BLaER1 (cell line): ENCODE measurements around the gene KRT39.

Source experiments
- H3K27ac ChIP-seq: shearing (Covaris generic); formaldehyde crosslinking; 2 replicates; pipeline ENCODE4 v1.8.1; 2022
- H3K27me3 ChIP-seq: shearing (Covaris generic); formaldehyde crosslinking; 2 replicates; pipeline ENCODE4 v1.8.1; 2022
- H3K36me3 ChIP-seq: shearing (Covaris generic); formaldehyde crosslinking; 2 replicates; pipeline ENCODE4 v1.8.1; 2022
- H3K4me1 ChIP-seq: shearing (Covaris generic); formaldehyde crosslinking; 2 replicates; pipeline ENCODE4 v1.8.1; 2022
- H3K4me2 ChIP-seq: shearing (Covaris generic); formaldehyde crosslinking; 2 replicates; pipeline ENCODE4 v1.8.1; 2022
- H3K4me3 ChIP-seq: shearing (Covaris generic); formaldehyde crosslinking; 2 replicates; pipeline ENCODE4 v1.8.1; 2022
- H3K9ac ChIP-seq: shearing (Covaris generic); formaldehyde crosslinking; 2 replicates; pipeline ENCODE4 v1.8.1; 2022
- H3K9me3 ChIP-seq: shearing (Covaris generic); formaldehyde crosslinking; 2 replicates; pipeline ENCODE4 v1.8.1; 2022
- H4K20me1 ChIP-seq: shearing (Covaris generic); formaldehyde crosslinking; 2 replicates; pipeline ENCODE4 v1.8.1; 2022
- Cebpa-rat ChIP-seq: shearing (Covaris generic); IDR thresholded peaks from 2 replicates; pipeline ENCODE4 v1.8.1; 2022

KRT39 gene

GRCh38 chr17:40960144-40960543, 6.6 kb downstream of the KRT39 start:
- Histone ChIP-seq H3K9ac (no peak overlapping the region), H4K20me1 (no peaks in the 10 kb centered on the region), H3K9me3 (no peaks in the 10 kb centered on the region), H3K27ac (no peak overlapping the region), H3K4me1 (no peaks in the 10 kb centered on the region), H3K4me3 (no peak overlapping the region), H3K36me3 (no peaks in the 10 kb centered on the region), H3K4me2 (no peak overlapping the region), H3K27me3 (no peaks in the 10 kb centered on the region)
- TF ChIP-seq Cebpa-rat, result no peak

GRCh38 chr17:40958086-40958953, 8.4 kb downstream of the KRT39 start:
- Histone ChIP-seq H4K20me1 (no peaks in the 10 kb centered on the region), H3K4me3 (no peak overlapping the region), H3K36me3 (no peaks in the 10 kb centered on the region), H3K9ac (no peak overlapping the region), H3K4me2 (no peak overlapping the region), H3K27ac (no peak overlapping the region), H3K9me3 (no peaks in the 10 kb centered on the region), H3K27me3 (no peaks in the 10 kb centered on the region), H3K4me1 (no peaks in the 10 kb centered on the region)
- no peak for TF ChIP-seq Cebpa-rat

- no peak overlapping the region for H3K9ac ChIP-seq
- no peaks in the 10 kb centered on the region for H3K36me3 ChIP-seq
- H4K20me1 ChIP-seq, result no peaks in the 10 kb centered on the region
- H3K9me3 ChIP-seq, result no peaks in the 10 kb centered on the region
- H3K4me3 ChIP-seq, result no peak overlapping the region
- H3K4me2 ChIP-seq, result no peak overlapping the region
- no peak overlapping the region for H3K27ac ChIP-seq
- no peaks in the 10 kb centered on the region for H3K27me3 ChIP-seq
- no peaks in the 10 kb centered on the region for H3K4me1 ChIP-seq
- TF ChIP-seq Cebpa-rat, result no peak
These were observed 10.1 kb downstream of the KRT39 start for GRCh38 chr17:40956401-40957254.

- no peak overlapping the region for H3K4me3 ChIP-seq
- no peak overlapping the region for H3K27ac ChIP-seq
- H3K4me1 ChIP-seq, result no peaks in the 10 kb centered on the region
- H3K36me3 ChIP-seq, result no peaks in the 10 kb centered on the region
- H3K9me3 ChIP-seq, result no peaks in the 10 kb centered on the region
- H3K9ac ChIP-seq, result no peak overlapping the region
- TF ChIP-seq Cebpa-rat, result no peak
- no peaks in the 10 kb centered on the region for H4K20me1 ChIP-seq
- H3K27me3 ChIP-seq, result no peaks in the 10 kb centered on the region
- H3K4me2 ChIP-seq, result no peak overlapping the region
These were observed 12.9 kb downstream of the KRT39 start for GRCh38 chr17:40953881-40954280.

DNA sequence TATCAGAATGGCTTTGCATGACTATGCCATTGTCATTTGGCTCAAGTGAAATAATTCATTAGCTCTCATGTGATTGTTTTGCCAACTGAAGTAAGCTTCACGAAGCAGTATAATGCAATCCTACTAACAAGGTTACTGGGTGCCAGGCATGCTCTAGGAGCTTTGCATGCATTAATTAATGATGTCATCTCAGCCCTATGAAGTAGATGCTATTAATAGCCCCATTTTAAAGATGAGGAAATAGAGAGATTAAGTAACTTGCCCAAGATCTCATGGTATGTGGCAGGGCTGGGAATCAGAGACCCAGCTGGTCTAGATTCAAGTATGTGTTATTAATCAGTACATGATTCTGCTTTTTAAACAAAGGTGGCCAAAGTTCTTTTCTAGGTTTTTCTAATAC, 14.1 kb downstream of the KRT39 start:
- H3K27me3 ChIP-seq, result no peaks in the 10 kb centered on the region
- no peaks in the 10 kb centered on the region for H3K9me3 ChIP-seq
- no peaks in the 10 kb centered on the region for H3K36me3 ChIP-seq
- no peaks in the 10 kb centered on the region for H3K4me1 ChIP-seq
- no peak overlapping the region for H3K27ac ChIP-seq
- H4K20me1 ChIP-seq, result no peaks in the 10 kb centered on the region
- H3K9ac ChIP-seq, result no peak overlapping the region
- no peak overlapping the region for H3K4me2 ChIP-seq
- no peak for TF ChIP-seq Cebpa-rat
- H3K4me3 ChIP-seq, result no peak overlapping the region

DNA sequence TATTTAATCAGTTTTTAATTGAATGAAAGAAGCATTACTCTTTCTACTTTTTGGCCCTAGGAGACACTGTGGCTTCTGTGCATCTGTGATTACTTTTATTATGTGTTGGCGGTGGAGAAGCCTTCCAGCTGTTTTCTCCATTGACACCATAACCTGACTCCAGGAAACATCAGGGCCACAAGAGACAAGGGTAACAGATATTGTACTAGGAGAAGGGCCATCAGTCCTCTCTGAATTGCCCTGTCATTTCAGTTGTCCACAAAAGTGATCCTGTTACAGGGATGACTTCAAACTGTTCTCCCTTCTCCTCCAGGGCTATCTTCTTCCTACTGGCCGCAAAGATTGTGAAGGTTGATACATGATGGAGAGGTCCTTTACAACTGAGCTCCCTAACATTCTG, 14.6 kb downstream of the KRT39 start:
- H3K9me3 ChIP-seq, result no peaks in the 10 kb centered on the region
- H3K36me3 ChIP-seq, result no peaks in the 10 kb centered on the region
- H3K27me3 ChIP-seq, result no peaks in the 10 kb centered on the region
- H3K4me3 ChIP-seq, result no peak overlapping the region
- no peaks in the 10 kb centered on the region for H3K4me1 ChIP-seq
- H3K4me2 ChIP-seq, result no peak overlapping the region
- H3K27ac ChIP-seq, result no peak overlapping the region
- no peaks in the 10 kb centered on the region for H4K20me1 ChIP-seq
- TF ChIP-seq Cebpa-rat, result no peak
- H3K9ac ChIP-seq, result no peak overlapping the region

GRCh38 chr17:40951011-40951622, 15.6 kb downstream of the KRT39 start:
- H3K9me3 ChIP-seq, result no peaks in the 10 kb centered on the region
- TF ChIP-seq Cebpa-rat, result no peak
- H3K4me1 ChIP-seq, result no peaks in the 10 kb centered on the region
- H3K4me3 ChIP-seq, result no peak overlapping the region
- no peaks in the 10 kb centered on the region for H3K36me3 ChIP-seq
- H4K20me1 ChIP-seq, result no peaks in the 10 kb centered on the region
- H3K27ac ChIP-seq, result no peak overlapping the region
- H3K4me2 ChIP-seq, result no peak overlapping the region
- no peaks in the 10 kb centered on the region for H3K27me3 ChIP-seq
- no peak overlapping the region for H3K9ac ChIP-seq

DNA sequence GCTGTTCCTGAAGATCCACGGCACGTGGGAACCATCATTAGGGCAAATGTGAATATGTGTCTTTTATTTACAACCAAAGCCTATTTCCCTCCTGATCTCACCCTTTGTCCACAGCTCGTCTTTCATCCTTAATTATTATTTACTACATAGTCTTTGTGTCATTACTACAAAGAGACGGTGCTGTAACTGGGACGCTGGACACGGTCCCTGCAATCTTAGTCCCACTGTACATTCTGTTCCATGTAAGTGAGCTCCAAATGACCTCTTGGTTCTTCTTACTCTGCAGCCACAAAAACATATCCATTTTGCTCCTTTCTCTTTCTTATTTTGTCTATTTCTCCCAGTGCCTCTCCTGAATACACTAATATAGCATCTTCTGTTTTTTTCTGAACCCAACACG, 16.6 kb downstream of the KRT39 start:
- H3K4me2 ChIP-seq, result no peak overlapping the region
- H3K9me3 ChIP-seq, result no peaks in the 10 kb centered on the region
- H3K4me3 ChIP-seq, result no peak overlapping the region
- H3K36me3 ChIP-seq, result no peaks in the 10 kb centered on the region
- H3K27me3 ChIP-seq, result no peaks in the 10 kb centered on the region
- H3K9ac ChIP-seq, result no peak overlapping the region
- TF ChIP-seq Cebpa-rat, result no peak
- H3K4me1 ChIP-seq, result no peaks in the 10 kb centered on the region
- H3K27ac ChIP-seq, result no peak overlapping the region
- H4K20me1 ChIP-seq, result no peaks in the 10 kb centered on the region

DNA sequence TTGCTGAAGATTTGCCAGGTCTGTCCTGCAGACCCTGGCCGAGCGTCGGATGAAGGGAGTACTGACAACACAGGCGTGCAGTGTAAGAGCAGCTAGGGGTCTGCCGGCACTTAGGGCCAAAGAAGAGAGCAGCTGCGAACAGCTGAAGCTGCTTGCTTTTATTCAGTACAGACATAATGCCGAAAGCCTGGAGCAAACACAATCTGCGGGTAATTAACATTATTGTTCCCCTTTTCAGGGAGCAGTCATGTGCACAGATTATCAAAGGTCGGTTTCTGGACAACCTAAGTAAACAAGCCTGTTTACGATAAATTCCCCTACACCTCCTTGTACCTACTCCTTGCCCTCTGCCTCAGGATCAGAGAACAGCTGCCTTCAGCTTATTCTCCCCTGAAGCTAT, 17.3 kb downstream of the KRT39 start:
- H4K20me1 ChIP-seq, result no peaks in the 10 kb centered on the region
- H3K4me2 ChIP-seq, result no peak overlapping the region
- no peak overlapping the region for H3K9ac ChIP-seq
- no peaks in the 10 kb centered on the region for H3K4me1 ChIP-seq
- no peak for TF ChIP-seq Cebpa-rat
- no peak overlapping the region for H3K27ac ChIP-seq
- no peaks in the 10 kb centered on the region for H3K27me3 ChIP-seq
- no peaks in the 10 kb centered on the region for H3K9me3 ChIP-seq
- no peak overlapping the region for H3K4me3 ChIP-seq
- H3K36me3 ChIP-seq, result no peaks in the 10 kb centered on the region

DNA sequence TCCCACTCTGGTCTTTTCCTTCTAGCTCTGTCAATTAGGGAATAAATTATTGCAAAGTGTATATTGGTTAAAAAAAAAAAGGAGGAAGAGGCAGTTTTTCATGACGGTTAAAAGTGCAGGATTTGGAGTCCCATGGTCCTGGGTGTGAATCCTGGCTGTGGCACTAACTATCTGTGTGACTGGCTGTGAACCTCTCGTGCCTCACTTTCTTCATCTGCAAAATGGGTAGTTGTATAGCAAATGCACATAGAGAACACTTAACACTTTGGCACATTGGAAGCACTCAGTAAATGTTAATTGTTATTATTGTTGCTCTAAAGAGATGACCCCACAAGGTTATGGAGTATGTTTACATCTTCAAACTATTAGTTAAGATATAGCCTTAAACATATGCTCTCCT, 18.8 kb downstream of the KRT39 start:
- Histone ChIP-seq H3K9me3 (no peaks in the 10 kb centered on the region), H3K4me2 (no peak overlapping the region), H3K4me1 (no peaks in the 10 kb centered on the region), H3K9ac (no peak overlapping the region), H3K36me3 (no peaks in the 10 kb centered on the region), H3K27me3 (no peaks in the 10 kb centered on the region), H3K27ac (no peak overlapping the region), H4K20me1 (no peaks in the 10 kb centered on the region), H3K4me3 (no peak overlapping the region)
- TF ChIP-seq Cebpa-rat, result no peak
